Parathyroid adenoma (tissue), 2 donors: ENCODE results near the gene ZNF831.

ENCODE experiments used
- H2AFZ ChIP-seq: fragments of 300-600 bp; sonication (generic); one replicate; pipeline ENCODE4 v1.7.0; 2017; ENCODE audit warnings: antibody characterized with exemption, mild to moderate bottlenecking
- H3K27ac ChIP-seq: fragments of 300-600 bp; sonication (generic); one replicate; pipeline ENCODE4 v1.7.0; 2017
- H3K27me3 ChIP-seq: fragments of 300-600 bp; sonication (generic); one replicate; pipeline ENCODE4 v1.7.0; 2017; ENCODE audit warnings: low read length; ENCODE audit not compliant: control insufficient read depth, insufficient read depth
- H3K36me3 ChIP-seq: fragments of 300-600 bp; sonication (generic); one replicate; pipeline ENCODE4 v1.7.0; 2017; ENCODE audit warnings: low read length; ENCODE audit not compliant: control insufficient read depth, insufficient read depth
- H3K4me1 ChIP-seq: fragments of 300-600 bp; sonication (generic); one replicate; pipeline ENCODE4 v1.7.0; 2017; ENCODE audit warnings: control low read depth
- H3K4me2 ChIP-seq: fragments of 300-600 bp; sonication (generic); one replicate; pipeline ENCODE4 v1.7.0; 2017; ENCODE audit warnings: low read length
- H3K4me3 ChIP-seq: fragments of 300-600 bp; sonication (generic); one replicate; pipeline ENCODE4 v1.7.0; 2017; ENCODE audit warnings: low read depth, low read length
- H3K79me2 ChIP-seq: fragments of 300-600 bp; sonication (generic); one replicate; pipeline ENCODE4 v1.7.0; 2017; ENCODE audit warnings: control low read depth
- H3K9ac ChIP-seq: fragments of 300-600 bp; sonication (generic); one replicate; pipeline ENCODE4 v1.7.0; 2017; ENCODE audit warnings: mild to moderate bottlenecking
- H3K9me3 ChIP-seq: fragments of 300-600 bp; sonication (generic); one replicate; pipeline ENCODE4 v1.7.0; 2017; ENCODE audit warnings: low read length; ENCODE audit not compliant: control insufficient read depth
- TF ChIP-seq, protein P1 (sequence below): fragments of 300-600 bp; sonication (generic); IDR thresholded peaks from one replicate; pipeline ENCODE4 v1.7.0; 2017; ENCODE audit warnings: antibody characterized with exemption, mild to moderate bottlenecking
- donor health status: primary hyperparathyroidism.

Gene ZNF831

GRCh38 chr20:59192533-59192896, 28.9 kb downstream of the ZNF831 start:
- Histone ChIP-seq H3K4me3 (no peak overlapping the region), H3K9ac (no peak overlapping the region), H3K27me3 (no peaks in the 10 kb centered on the region), H3K79me2 (no peaks in the 10 kb centered on the region), H3K4me1 (no peaks in the 10 kb centered on the region), H3K36me3 (no peaks in the 10 kb centered on the region), H2AFZ (no peak overlapping the region), H3K9me3 (no peaks in the 10 kb centered on the region), H3K27ac (no peak overlapping the region), H3K4me2 (no peak overlapping the region)
- TF ChIP-seq, protein P1, sequence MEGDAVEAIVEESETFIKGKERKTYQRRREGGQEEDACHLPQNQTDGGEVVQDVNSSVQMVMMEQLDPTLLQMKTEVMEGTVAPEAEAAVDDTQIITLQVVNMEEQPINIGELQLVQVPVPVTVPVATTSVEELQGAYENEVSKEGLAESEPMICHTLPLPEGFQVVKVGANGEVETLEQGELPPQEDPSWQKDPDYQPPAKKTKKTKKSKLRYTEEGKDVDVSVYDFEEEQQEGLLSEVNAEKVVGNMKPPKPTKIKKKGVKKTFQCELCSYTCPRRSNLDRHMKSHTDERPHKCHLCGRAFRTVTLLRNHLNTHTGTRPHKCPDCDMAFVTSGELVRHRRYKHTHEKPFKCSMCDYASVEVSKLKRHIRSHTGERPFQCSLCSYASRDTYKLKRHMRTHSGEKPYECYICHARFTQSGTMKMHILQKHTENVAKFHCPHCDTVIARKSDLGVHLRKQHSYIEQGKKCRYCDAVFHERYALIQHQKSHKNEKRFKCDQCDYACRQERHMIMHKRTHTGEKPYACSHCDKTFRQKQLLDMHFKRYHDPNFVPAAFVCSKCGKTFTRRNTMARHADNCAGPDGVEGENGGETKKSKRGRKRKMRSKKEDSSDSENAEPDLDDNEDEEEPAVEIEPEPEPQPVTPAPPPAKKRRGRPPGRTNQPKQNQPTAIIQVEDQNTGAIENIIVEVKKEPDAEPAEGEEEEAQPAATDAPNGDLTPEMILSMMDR: no peak

DNA sequence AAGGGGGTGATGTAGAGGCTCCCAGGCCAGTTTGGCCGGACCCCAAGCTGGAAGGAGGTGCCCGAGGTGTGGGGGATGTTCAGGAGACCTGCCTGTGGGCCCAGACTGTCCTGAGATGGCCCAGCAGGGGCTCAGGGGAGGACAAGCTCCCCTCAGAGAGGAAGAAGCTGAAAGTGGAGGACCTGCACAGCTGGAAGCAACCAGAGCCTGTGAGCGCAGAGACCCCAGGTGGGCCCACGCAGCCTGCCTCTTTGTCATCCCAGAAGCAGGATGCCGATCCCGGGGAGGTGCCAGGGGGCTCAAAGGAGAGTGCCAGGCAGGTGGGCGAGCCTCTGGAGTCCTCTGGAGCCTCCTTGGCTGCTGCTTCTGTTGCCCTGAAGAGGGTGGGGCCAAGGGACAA, 29.7 kb downstream of the ZNF831 start:
- H3K27ac ChIP-seq: no peak overlapping the region
- no peaks in the 10 kb centered on the region for H3K36me3 ChIP-seq
- TF ChIP-seq, protein P1: no peak
- H2AFZ ChIP-seq: no peak overlapping the region
- no peaks in the 10 kb centered on the region for H3K4me1 ChIP-seq
- no peak overlapping the region for H3K4me3 ChIP-seq
- no peaks in the 10 kb centered on the region for H3K27me3 ChIP-seq
- H3K79me2 ChIP-seq: no peaks in the 10 kb centered on the region
- H3K9me3 ChIP-seq: no peaks in the 10 kb centered on the region
- no peak overlapping the region for H3K4me2 ChIP-seq
- no peak overlapping the region for H3K9ac ChIP-seq

- H3K4me2 ChIP-seq: no peak overlapping the region
Measured at GRCh38 chr20:59194023-59194935, 30.7 kb downstream of the ZNF831 start.

GRCh38 chr20:59195316-59195993, 31.8 kb downstream of the ZNF831 start:
- no peaks in the 10 kb centered on the region for H3K9me3 ChIP-seq
- H3K27me3 ChIP-seq: no peaks in the 10 kb centered on the region
- H3K9ac ChIP-seq: no peak overlapping the region
- no peak overlapping the region for H3K4me2 ChIP-seq
- H3K36me3 ChIP-seq: no peaks in the 10 kb centered on the region
- TF ChIP-seq, protein P1: no peak
- no peak overlapping the region for H2AFZ ChIP-seq
- H3K4me1 ChIP-seq: no peaks in the 10 kb centered on the region
- H3K27ac ChIP-seq: no peak overlapping the region
- no peaks in the 10 kb centered on the region for H3K79me2 ChIP-seq
- H3K4me3 ChIP-seq: no peak overlapping the region

More at GRCh38 chr20:59194023-59194935, 30.7 kb downstream of the ZNF831 start:
- no peaks in the 10 kb centered on the region for H3K4me1 ChIP-seq
- H3K9ac ChIP-seq: no peak overlapping the region
- no peak overlapping the region for H3K27ac ChIP-seq
- no peaks in the 10 kb centered on the region for H3K9me3 ChIP-seq
- TF ChIP-seq, protein P1: no peak
- no peaks in the 10 kb centered on the region for H3K36me3 ChIP-seq
- no peaks in the 10 kb centered on the region for H3K27me3 ChIP-seq
- H3K79me2 ChIP-seq: no peaks in the 10 kb centered on the region
- H3K4me3 ChIP-seq: no peak overlapping the region
- H2AFZ ChIP-seq: no peak overlapping the region
